DND-41 (cell line): ENCODE data around the gene DCAF12L1.

ENCODE experiments used
- CTCF ChIP-seq: IDR thresholded peaks from 2 replicates; pipeline ENCODE4 v1.5.1; 2012; ENCODE audit warnings: borderline replicate concordance, low read length, moderate library complexity, mild to moderate bottlenecking; ENCODE audit not compliant: poor library complexity, severe bottlenecking; ENCODE audit errors: extremely low read depth
- EZH2 ChIP-seq: IDR thresholded peaks from 3 replicates; pipeline ENCODE4 v1.6.1; 2012; ENCODE audit warnings: borderline replicate concordance, low read depth, mild to moderate bottlenecking, moderate library complexity, low read length, inconsistent platforms; ENCODE audit not compliant: severe bottlenecking

DNA sequence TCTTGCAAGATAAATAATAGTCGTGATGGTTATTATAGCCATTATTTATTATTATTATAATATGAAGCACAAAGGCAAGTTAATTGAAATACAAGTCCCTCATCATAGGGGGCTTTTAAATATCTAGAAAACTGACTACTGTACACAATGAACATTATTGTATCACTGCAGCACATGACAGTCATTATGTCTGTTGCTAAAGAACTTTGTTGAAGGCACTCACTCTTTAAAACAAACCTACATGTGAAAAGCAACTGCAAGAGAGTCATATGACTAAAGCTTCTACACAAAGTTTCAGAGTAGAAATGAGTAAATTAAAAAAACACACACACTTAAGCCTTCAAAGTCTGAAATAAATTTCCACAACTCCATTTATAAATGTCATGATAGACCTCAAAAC, 23.3 kb upstream of the DCAF12L1 start:
- TF ChIP-seq CTCF (no peak), EZH2 (no peak)
